ENCODE results near the gene PPP3R1.

GRCh38 chr2:68234405-68234804 is 17.9 kb downstream of the PPP3R1 start:
- TF ChIP-seq CTCF (IDR thresholded peaks at IDR 0.05; ENCODE audit: control extremely low read depth in 1 of 3, insufficient read depth in 1 of 3, low read depth in 1 of 3, low read length in 3 of 3) (no peak), TCF12 (IDR thresholded peaks at IDR 0.05; ENCODE audit: low read depth, low read length) (no peak), ZNF274 (IDR thresholded peaks at IDR 0.05; ENCODE audit: borderline replicate concordance, extremely low read depth, low read length) (no peak), POLR2A (IDR thresholded peaks at IDR 0.05; ENCODE audit: control extremely low read depth in 1 of 2, low read depth in 2 of 2, low read length in 2 of 2) (no peak), CBX8 (IDR thresholded peaks at IDR 0.05; ENCODE audit: borderline replicate concordance, low read depth, low read length) (no peak), SP2 (IDR thresholded peaks at IDR 0.05; ENCODE audit: low read length) (no peak), EP300 (IDR thresholded peaks at IDR 0.05; ENCODE audit: borderline replicate concordance in 1 of 2, low read depth in 2 of 2, low read length in 2 of 2) (no peak), ATF2 (IDR thresholded peaks at IDR 0.05; ENCODE audit: low read length) (no peak), RAD21 (IDR thresholded peaks at IDR 0.05 in 1 of 2, conservative IDR thresholded peaks at IDR 0.05 in 1 of 2; ENCODE audit: low read depth in 2 of 2, low read length in 2 of 2) (no peak)

All from H1 (cell line).